Measurements from ENCODE around the gene CANT1.

CANT1 gene

DNA sequence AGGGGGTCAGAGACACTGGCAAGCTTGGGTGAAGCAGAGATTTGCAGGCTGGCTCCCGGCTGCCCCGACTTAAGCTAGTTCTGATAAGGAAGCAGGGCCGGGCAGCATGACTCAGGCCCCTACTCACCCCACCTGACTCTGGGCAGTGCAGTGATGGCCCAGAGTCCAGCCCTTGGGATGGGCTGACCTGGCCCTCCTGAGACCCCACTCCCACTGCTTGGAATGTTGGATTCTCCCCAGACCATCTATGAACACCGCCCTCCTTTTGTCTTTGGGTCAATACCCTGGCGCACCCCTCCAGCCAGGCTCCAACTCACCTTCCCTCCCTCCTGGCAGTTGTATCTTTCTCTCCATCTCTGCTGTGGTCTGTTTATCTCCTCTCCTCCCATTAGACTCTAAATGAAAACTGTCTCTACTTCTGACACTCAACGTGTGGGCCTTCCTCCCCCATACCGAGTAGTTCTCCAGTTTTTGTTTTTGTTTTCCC is 50.9 kb downstream of the CANT1 start:
- DNase-seq (ENCODE audit: low read depth), result no peak
- TF ChIP-seq, protein P1, sequence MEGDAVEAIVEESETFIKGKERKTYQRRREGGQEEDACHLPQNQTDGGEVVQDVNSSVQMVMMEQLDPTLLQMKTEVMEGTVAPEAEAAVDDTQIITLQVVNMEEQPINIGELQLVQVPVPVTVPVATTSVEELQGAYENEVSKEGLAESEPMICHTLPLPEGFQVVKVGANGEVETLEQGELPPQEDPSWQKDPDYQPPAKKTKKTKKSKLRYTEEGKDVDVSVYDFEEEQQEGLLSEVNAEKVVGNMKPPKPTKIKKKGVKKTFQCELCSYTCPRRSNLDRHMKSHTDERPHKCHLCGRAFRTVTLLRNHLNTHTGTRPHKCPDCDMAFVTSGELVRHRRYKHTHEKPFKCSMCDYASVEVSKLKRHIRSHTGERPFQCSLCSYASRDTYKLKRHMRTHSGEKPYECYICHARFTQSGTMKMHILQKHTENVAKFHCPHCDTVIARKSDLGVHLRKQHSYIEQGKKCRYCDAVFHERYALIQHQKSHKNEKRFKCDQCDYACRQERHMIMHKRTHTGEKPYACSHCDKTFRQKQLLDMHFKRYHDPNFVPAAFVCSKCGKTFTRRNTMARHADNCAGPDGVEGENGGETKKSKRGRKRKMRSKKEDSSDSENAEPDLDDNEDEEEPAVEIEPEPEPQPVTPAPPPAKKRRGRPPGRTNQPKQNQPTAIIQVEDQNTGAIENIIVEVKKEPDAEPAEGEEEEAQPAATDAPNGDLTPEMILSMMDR (IDR thresholded peaks at IDR 0.05; ENCODE audit: insufficient read depth, low read depth, low read length, missing control alignments), result no peak
- no peak overlapping the region for H3K4me3 ChIP-seq (ENCODE audit: low read length)

DNA sequence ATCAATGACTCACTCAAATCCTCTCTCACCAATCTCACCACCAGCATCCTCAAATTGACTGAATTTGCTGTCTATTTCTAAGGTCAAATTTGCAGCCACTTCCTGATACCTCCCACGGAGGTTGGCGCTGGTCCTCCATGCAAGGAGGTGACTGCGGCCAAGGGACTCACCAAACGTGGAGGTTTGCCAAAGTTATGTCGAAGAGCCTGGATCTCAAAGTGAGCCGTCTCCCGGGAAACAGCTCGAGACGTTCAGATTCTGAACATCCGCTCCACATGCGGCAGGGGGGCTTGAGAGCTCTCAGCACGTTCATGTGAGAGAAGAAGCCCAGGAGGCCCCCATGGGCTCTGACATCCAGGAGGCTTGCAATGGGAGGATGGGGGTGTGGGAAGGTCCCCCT is 52.4 kb downstream of the CANT1 start:
- TF ChIP-seq, protein P1 (IDR thresholded peaks at IDR 0.05; ENCODE audit: insufficient read depth, low read depth, low read length, missing control alignments), result no peak
- no peak for DNase-seq (ENCODE audit: low read depth)
- no peak overlapping the region for H3K4me3 ChIP-seq (ENCODE audit: low read length)

DNA sequence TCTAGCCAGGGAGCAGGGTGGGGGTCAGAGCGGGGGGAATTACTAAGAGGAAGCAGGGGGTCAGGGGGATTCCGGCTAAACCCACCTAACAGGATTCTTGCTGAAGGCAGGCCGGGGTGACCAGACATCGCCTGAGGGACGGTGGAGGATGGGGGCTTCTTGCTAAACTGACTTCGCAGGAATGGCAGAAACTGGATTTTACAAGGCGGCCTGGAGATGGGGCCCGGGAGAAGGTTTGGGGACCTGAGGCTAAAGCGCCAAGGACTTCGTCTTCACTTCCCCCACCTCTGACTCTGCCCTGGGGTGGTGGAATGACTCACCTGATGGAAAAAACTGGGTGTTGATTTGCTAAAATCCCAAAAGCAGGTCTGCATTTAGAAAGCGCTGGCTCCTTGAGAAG is 53.3 kb downstream of the CANT1 start:
- no peak overlapping the region for H3K4me3 ChIP-seq (ENCODE audit: low read length)
- DNase-seq (ENCODE audit: low read depth), result no peak
- TF ChIP-seq, protein P1 (IDR thresholded peaks at IDR 0.05; ENCODE audit: insufficient read depth, low read depth, low read length, missing control alignments), result no peak

DNA sequence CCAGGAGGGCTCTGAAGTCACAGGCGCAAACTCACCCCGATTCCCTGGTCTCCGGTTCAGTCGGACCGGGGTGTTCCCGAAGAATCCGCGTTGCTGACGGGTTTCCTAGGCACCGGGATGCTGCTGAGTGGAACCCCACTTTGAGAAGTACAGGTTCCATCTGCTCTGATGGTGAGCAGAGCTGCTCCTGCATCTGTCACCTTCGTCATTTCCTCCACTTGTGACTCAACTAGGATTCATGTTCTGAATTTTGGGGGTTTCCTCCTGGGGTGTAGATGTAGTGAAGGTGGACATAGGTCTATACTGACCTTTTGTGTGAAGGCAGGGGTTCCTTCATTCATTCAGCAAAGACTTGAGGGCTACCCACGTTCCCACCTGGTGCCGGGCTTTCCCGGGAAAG is 54.9 kb downstream of the CANT1 start:
- no peak overlapping the region for H3K4me3 ChIP-seq (ENCODE audit: low read length)
- TF ChIP-seq, protein P1 (IDR thresholded peaks at IDR 0.05; ENCODE audit: insufficient read depth, low read depth, low read length, missing control alignments), result no peak
- DNase-seq (ENCODE audit: low read depth), result no peak

DNA sequence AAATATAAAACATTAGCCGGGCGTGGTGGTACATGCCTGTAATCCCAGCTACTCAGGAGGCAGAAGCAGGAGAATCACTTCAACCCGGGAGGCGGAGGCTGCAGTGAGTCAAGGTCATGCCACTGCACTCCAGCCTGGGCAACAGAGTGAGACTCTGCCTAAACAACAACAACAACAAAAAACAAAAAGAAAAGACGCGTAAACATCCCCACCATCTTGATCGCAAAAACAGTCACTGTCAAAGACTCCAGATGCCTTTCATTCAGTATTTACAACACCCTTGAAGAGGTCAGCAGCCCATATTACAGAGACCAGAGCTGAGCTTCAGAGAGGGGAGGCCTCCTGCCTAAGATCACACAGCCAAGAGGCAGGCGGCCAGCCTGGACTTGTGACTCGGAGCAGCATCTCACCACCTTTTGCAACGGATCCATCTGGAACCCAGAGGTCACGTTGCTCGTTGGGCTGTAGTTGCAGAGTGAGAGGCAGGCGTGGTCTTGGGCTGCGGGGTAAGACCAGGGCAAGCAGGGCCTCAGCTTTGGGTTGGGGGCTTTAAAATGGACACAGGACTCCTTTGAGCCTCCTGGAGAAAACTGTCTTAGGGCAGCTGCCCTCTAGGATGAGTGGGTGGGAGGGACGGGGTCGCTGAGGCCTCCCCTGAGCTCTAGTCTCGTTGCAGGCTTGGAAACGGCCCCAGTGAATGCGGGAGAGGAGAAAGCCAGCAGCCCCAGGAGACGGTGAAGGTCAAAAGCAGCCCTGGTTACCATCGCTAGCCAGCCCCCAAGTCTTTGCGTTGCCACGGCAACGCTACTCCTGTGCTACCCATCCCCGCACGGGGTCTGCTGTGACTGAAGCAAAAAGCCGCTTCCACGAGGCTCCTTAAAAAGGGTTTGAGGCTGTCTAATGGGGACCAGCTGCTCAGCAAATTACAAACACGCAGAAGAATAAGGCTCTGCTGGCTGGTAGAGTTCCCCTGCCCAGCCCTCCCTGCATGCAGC is 55.9 kb downstream of the CANT1 start:
- no peak for DNase-seq (ENCODE audit: low read depth)
- no peak overlapping the region for H3K4me3 ChIP-seq (ENCODE audit: low read length)
- TF ChIP-seq, protein P1 (IDR thresholded peaks at IDR 0.05; ENCODE audit: insufficient read depth, low read depth, low read length, missing control alignments), result no peak

DNA sequence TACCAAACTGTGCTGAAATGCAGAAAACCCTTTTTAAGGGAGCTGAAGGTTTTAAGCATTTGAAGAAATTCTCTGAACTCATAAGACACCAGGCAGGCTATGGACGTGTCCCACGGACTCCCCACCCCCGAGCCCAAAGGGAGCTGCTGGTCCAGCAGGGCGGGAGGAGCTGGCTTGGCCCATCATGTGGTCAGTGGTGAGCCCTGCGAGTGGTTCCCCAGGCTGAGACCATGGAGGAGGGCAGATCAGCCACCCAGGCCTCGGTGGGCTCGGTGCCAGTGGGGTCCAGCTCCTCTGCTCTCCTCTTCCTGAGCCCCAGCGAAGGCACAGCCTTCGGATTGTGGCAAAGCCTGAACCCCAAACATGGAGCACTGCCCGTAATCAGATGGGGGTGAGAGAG is 56.9 kb downstream of the CANT1 start:
- no peak overlapping the region for H3K4me3 ChIP-seq (ENCODE audit: low read length)
- DNase-seq (ENCODE audit: low read depth), result no peak
- TF ChIP-seq, protein P1 (IDR thresholded peaks at IDR 0.05; ENCODE audit: insufficient read depth, low read depth, low read length, missing control alignments), result no peak

Measured in epithelial cell of esophagus (primary cell).